ENCODE results near the gene NTM.

GRCh38 chr11:132058211-132058772, 687.9 kb downstream of the NTM start:
- TF ChIP-seq CTCF (IDR thresholded peaks at IDR 0.05), result no peak
- TF ChIP-seq POLR2A (IDR thresholded peaks at IDR 0.05), result no peak
- no peak for TF ChIP-seq POLR2AphosphoS5 (IDR thresholded peaks at IDR 0.05)
- TF ChIP-seq EP300 (IDR thresholded peaks at IDR 0.05), result no peak
